ENCODE data around the gene NCOA4. TPM values are rescaled to one million over a fixed set of nuclear protein-coding genes. Genes with fewer than 3 reads are reported as not detected.

The NCOA4 gene
- total and polyA plus RNA-seq, 2 of the 8 experiments (the other 6 are each of a cell fraction or from before 2014, with no cell fraction given): 28.9 to 65.2 TPM

DNA sequence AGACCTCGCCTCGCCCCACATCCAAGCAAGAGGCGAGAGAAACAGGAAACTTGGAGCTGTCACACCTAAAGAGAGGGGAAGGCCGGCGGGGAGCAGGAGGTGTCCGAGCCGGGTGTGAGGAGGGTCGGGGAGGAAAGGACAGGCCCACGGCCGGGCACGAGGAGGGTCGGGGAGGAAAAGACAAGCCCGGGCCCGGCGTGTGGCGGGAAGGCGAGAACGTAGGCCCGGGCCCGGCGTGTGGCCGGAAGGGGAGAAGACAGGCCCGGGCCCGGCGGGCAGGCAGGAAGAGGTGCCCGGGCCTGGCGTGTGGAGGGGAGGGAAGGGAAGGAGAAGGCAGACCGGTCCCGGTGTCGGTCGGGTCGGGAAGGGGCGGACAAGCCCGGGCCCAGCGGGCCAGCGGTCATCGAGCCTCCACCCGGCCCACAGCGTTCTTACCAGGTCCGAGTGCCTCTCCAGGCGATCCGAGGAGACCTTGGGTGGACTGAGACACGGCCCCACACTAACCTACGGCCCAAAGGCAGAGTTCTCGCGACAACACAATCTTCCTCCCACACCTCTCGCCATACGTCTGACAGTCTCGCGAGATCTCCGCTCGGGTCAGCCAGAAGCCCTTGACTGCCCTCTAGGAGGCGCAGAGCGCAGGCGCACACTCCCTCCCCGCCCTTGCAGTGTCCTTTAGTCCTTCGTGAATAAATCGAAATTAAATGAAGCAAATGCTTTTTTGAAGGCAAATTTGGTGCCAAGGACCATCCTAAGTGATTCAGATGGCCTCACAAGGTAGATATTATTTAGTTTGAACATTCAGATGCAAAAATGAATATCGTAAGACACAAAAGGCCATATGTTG, at the start of gene NCOA4 (continued):
- TF ChIP-seq, protein P1, sequence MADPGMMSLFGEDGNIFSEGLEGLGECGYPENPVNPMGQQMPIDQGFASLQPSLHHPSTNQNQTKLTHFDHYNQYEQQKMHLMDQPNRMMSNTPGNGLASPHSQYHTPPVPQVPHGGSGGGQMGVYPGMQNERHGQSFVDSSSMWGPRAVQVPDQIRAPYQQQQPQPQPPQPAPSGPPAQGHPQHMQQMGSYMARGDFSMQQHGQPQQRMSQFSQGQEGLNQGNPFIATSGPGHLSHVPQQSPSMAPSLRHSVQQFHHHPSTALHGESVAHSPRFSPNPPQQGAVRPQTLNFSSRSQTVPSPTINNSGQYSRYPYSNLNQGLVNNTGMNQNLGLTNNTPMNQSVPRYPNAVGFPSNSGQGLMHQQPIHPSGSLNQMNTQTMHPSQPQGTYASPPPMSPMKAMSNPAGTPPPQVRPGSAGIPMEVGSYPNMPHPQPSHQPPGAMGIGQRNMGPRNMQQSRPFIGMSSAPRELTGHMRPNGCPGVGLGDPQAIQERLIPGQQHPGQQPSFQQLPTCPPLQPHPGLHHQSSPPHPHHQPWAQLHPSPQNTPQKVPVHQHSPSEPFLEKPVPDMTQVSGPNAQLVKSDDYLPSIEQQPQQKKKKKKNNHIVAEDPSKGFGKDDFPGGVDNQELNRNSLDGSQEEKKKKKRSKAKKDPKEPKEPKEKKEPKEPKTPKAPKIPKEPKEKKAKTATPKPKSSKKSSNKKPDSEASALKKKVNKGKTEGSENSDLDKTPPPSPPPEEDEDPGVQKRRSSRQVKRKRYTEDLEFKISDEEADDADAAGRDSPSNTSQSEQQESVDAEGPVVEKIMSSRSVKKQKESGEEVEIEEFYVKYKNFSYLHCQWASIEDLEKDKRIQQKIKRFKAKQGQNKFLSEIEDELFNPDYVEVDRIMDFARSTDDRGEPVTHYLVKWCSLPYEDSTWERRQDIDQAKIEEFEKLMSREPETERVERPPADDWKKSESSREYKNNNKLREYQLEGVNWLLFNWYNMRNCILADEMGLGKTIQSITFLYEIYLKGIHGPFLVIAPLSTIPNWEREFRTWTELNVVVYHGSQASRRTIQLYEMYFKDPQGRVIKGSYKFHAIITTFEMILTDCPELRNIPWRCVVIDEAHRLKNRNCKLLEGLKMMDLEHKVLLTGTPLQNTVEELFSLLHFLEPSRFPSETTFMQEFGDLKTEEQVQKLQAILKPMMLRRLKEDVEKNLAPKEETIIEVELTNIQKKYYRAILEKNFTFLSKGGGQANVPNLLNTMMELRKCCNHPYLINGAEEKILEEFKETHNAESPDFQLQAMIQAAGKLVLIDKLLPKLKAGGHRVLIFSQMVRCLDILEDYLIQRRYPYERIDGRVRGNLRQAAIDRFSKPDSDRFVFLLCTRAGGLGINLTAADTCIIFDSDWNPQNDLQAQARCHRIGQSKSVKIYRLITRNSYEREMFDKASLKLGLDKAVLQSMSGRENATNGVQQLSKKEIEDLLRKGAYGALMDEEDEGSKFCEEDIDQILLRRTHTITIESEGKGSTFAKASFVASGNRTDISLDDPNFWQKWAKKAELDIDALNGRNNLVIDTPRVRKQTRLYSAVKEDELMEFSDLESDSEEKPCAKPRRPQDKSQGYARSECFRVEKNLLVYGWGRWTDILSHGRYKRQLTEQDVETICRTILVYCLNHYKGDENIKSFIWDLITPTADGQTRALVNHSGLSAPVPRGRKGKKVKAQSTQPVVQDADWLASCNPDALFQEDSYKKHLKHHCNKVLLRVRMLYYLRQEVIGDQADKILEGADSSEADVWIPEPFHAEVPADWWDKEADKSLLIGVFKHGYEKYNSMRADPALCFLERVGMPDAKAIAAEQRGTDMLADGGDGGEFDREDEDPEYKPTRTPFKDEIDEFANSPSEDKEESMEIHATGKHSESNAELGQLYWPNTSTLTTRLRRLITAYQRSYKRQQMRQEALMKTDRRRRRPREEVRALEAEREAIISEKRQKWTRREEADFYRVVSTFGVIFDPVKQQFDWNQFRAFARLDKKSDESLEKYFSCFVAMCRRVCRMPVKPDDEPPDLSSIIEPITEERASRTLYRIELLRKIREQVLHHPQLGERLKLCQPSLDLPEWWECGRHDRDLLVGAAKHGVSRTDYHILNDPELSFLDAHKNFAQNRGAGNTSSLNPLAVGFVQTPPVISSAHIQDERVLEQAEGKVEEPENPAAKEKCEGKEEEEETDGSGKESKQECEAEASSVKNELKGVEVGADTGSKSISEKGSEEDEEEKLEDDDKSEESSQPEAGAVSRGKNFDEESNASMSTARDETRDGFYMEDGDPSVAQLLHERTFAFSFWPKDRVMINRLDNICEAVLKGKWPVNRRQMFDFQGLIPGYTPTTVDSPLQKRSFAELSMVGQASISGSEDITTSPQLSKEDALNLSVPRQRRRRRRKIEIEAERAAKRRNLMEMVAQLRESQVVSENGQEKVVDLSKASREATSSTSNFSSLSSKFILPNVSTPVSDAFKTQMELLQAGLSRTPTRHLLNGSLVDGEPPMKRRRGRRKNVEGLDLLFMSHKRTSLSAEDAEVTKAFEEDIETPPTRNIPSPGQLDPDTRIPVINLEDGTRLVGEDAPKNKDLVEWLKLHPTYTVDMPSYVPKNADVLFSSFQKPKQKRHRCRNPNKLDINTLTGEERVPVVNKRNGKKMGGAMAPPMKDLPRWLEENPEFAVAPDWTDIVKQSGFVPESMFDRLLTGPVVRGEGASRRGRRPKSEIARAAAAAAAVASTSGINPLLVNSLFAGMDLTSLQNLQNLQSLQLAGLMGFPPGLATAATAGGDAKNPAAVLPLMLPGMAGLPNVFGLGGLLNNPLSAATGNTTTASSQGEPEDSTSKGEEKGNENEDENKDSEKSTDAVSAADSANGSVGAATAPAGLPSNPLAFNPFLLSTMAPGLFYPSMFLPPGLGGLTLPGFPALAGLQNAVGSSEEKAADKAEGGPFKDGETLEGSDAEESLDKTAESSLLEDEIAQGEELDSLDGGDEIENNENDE (IDR thresholded peaks at IDR 0.05; ENCODE audit: insufficient replicate concordance, low read length): no peak
- TF ChIP-seq TCF12 (IDR thresholded peaks at IDR 0.05; ENCODE audit: low read depth, low read length): no peak
